ENCODE measurements around the gene OR5AS1. TPM values are rescaled to one million over a fixed set of nuclear protein-coding genes. Genes with fewer than 3 reads are reported as not detected.
"Not testable (repeated sequence)": the region's sequence is repeated elsewhere in the genome, so short reads cannot be mapped to it uniquely, and the experiment has no call there.

Gene OR5AS1
- total RNA-seq (2014; rRNA removed; shearing (Covaris generic)): not detected in 2 replicates
- polyA plus RNA-seq (2015; cell fraction: cytosol; rRNA removed): not detected in 2 replicates
- polyA plus RNA-seq (2015; cell fraction: nucleus; rRNA removed): not detected in 2 replicates

DNA sequence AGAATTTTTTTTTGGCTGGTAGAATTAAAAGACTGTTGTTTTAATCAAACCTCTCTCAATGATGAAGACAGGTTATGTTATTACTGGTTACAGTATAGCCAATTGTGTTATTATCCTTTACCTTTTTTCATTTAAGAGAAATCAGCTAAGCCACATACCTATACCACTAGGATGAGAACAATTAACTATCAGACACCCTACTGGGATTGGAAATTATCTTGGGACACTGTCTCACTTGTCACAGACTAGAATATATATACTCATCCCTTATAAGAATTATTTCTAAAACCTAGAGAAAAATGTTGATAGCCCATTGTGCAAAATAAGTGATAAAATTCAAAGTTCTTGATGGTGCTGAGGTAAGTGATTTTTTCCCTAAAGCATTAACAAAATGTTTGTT, at the start of gene OR5AS1:
Gene OR5AS1 (plus strand): TSS at position 301 of the 400 bp plus-strand sequence. CDS start 2,765 bp downstream, outside the sequence.
- DNase-seq (ENCODE audit: low read depth): no peak

- no peak for DNase-seq (ENCODE audit: low read depth)
Measured at GRCh38 chr11:55994525-55994924, 32.9 kb upstream of the OR5AS1 start, which contains the start of gene OR5F1. OR5F1 (minus strand) TSS chr11:55994625; CDS start chr11:55994625, 0 bp downstream.

DNA sequence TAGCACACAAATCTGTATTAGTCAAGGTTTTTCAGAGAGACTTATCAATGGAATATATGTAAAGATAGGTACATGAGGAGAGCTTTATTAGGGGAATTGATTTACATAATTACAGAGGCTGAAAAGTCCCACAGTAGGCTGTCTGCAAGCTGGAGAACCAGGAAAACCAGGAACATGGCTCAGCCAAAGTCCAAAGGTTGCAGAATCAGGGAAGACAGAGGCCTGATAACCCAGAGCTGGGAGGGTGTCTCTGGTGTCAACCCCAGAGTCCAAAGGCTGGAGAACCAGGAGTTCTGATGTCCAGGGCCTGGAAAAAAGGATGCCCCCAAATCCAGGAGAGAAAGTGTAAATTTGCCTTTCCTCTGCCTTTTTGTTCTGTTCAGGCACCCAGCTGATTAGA, 16.7 kb upstream of the OR5AS1 start:
- DNase-seq (ENCODE audit: low read depth): no peak

GRCh38 chr11:56013805-56014204, 13.6 kb upstream of the OR5AS1 start:
- DNase-seq (ENCODE audit: low read depth): no peak

DNA sequence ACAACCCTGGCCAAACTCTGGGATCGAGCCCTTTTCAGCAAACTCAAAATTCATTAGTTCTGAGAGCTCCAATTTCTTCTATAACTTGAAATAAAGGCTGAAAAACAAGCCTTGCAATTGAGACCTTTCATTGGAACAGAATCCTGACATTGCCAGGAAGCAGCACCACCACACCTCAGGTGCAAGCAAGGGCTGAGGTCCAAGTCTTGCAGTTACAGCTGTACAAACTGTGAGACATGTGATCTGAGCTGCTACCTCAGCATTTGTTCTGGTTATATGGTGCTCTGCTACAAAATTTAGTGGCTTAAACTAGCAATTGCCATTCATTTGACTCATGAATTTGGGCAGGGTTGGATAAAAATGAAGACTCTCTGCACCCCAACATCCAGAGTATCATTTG, 18.1 kb downstream of the OR5AS1 start:
- DNase-seq (ENCODE audit: low read depth): no peak

DNA sequence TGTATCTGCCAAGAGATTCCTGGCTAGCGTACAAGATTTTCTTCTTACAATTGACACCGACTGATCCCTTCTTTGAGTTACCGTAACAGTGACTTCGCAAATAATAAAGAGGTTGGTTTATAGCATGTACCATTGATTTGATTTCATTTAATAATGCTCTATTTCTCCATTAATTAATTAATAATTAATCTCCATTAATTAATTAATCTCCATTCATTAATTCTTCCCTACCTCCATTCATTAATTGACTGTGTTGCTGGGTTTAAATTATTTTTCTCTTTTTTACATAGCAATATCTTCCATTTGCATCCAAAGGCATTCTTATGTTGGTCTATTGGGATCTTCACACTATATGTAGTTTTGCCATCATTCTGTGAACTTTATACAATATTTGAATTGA, 21.0 kb downstream of the OR5AS1 start:
- DNase-seq (ENCODE audit: low read depth): no peak

DNA sequence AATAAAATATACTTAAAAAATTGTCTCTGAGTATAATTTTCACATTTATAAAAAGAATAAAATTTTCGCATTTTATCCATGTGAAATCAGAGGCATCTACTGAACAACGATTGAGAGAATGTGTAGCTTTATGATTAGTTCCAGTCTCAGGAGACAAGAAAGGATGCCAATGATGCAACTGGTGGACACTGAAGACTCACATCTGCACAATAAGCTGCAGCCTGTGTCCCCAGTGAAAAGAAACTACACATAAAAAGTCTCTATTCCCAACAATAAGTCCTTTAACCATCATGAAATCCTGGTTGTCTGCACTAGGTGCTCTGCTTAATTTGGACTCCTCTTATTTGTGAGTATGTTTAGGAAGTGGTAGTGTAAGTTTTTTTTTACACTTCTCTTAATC, 22.0 kb downstream of the OR5AS1 start:
- no peak for DNase-seq (ENCODE audit: low read depth)

- not testable (repeated sequence) for DNase-seq (ENCODE audit: low read depth)
Measured at GRCh38 chr11:56056366-56056765, 28.9 kb downstream of the OR5AS1 start.

- DNase-seq (ENCODE audit: low read depth): not testable (repeated sequence)
Measured at GRCh38 chr11:56057661-56058237, 30.3 kb downstream of the OR5AS1 start.

DNA sequence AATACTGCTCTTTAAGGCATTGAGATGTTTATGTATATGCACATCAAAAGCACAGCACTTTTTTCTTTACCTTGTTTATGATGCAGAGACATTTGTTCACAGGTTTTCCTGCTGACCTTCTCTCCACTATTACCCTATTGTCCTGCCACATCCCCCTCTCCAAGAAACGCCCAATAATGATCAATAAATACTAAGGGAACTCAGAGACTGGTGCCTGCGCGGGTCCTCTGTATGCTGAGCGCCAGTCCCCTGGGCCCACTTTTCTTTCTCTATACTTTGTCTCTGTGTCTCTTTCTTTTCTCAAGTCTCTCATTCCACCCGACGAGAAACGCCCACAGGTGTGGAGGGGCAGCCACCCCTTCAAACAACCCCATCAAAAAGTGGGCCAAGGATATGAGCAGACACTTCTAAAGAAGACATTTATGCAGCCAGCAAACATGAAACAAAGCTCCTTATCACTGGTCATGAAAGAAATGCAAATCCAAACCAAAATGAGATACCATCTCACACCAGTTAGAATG, 30.9 kb downstream of the OR5AS1 start:
- not testable (repeated sequence) for DNase-seq (ENCODE audit: low read depth)

DNA sequence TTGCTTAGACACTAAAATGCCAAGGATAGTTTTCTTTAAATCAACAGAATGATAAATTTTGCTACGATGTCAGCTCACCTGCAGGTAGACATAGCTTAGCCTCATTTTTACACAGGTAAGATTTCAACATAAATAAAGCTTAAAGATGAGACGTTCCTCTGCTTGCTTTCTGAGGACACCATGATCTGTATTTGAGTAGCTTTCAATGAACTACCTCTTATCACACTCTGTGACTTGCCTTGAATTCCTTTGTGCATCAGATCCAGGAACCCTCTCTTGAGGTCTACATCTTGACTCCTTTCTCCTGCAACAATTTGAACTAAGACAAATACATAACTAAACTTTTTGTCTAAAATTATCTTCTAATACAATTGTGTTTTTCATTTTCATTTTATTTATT, 39.5 kb downstream of the OR5AS1 start:
- no peak for DNase-seq (ENCODE audit: low read depth)

Other genes starting within 250 kb of the OR5AS1 start
- not detected in 2 replicates for gene OR5D14, start 232.1 kb upstream of the OR5AS1 start, total RNA-seq (2014; rRNA removed; shearing (Covaris generic))
- gene OR5L1, start 216.3 kb upstream of the OR5AS1 start, total RNA-seq (2014; rRNA removed; shearing (Covaris generic)): not detected in 2 replicates
- gene OR5D18, start 208.0 kb upstream of the OR5AS1 start, total RNA-seq (2014; rRNA removed; shearing (Covaris generic)): not detected in 2 replicates
- gene OR5L2, start 200.4 kb upstream of the OR5AS1 start, total RNA-seq (2014; rRNA removed; shearing (Covaris generic)): not detected in 2 replicates
- not detected in 2 replicates for gene OR5D16, start 188.9 kb upstream of the OR5AS1 start, total RNA-seq (2014; rRNA removed; shearing (Covaris generic))
- gene TRIM51, start 144.4 kb upstream of the OR5AS1 start, total RNA-seq (2014; rRNA removed; shearing (Covaris generic)): not detected in 2 replicates
- gene OR5W2, start 113.1 kb upstream of the OR5AS1 start, total RNA-seq (2014; rRNA removed; shearing (Covaris generic)): not detected in 2 replicates
- not detected in 2 replicates for gene OR5I1, start 91.3 kb upstream of the OR5AS1 start, total RNA-seq (2014; rRNA removed; shearing (Covaris generic))
- gene OR10AG1, start 57.7 kb upstream of the OR5AS1 start, total RNA-seq (2014; rRNA removed; shearing (Covaris generic)): not detected in 2 replicates
- not detected in 2 replicates for gene OR5F1, start 33.0 kb upstream of the OR5AS1 start, total RNA-seq (2014; rRNA removed; shearing (Covaris generic))
- not detected in 2 replicates for gene OR8I2, start 65.7 kb downstream of the OR5AS1 start, total RNA-seq (2014; rRNA removed; shearing (Covaris generic))
- not detected in 2 replicates for gene OR8H2, start 76.0 kb downstream of the OR5AS1 start, total RNA-seq (2014; rRNA removed; shearing (Covaris generic))
- gene OR8H3, start 94.7 kb downstream of the OR5AS1 start, total RNA-seq (2014; rRNA removed; shearing (Covaris generic)): not detected in 2 replicates
- gene OR8J3, start 112.5 kb downstream of the OR5AS1 start, total RNA-seq (2014; rRNA removed; shearing (Covaris generic)): not detected in 2 replicates
- not detected in 2 replicates for gene OR8K5, start 132.7 kb downstream of the OR5AS1 start, total RNA-seq (2014; rRNA removed; shearing (Covaris generic))
- not detected in 2 replicates for gene OR5J2, start 149.0 kb downstream of the OR5AS1 start, total RNA-seq (2014; rRNA removed; shearing (Covaris generic))
- not detected in 2 replicates for gene OR5T2, start 206.6 kb downstream of the OR5AS1 start, total RNA-seq (2014; rRNA removed; shearing (Covaris generic))
- gene OR5T3, start 224.6 kb downstream of the OR5AS1 start, total RNA-seq (2014; rRNA removed; shearing (Covaris generic)): not detected in 2 replicates
- gene OR5T1, start 246.5 kb downstream of the OR5AS1 start, total RNA-seq (2014; rRNA removed; shearing (Covaris generic)): not detected in 2 replicates

All from HT1080 (cell line).